ENCODE results near the gene YAE1.

Gene YAE1

GRCh38 chr7:39554583-39555165, 11.5 kb upstream of the YAE1 start:
- DNase-seq (ENCODE audit: low spot score): no peak

- DNase-seq (ENCODE audit: low spot score): no peak
These were observed 9.0 kb upstream of the YAE1 start for GRCh38 chr7:39557222-39557621.

- no peak for DNase-seq (ENCODE audit: low spot score)
These were observed 8.3 kb upstream of the YAE1 start for GRCh38 chr7:39557911-39558310.

- DNase-seq (ENCODE audit: low spot score): no peak
These were observed 5.8 kb upstream of the YAE1 start for GRCh38 chr7:39560408-39560807.

- DNase-seq (ENCODE audit: low spot score): no peak
These were observed 5.2 kb upstream of the YAE1 start for GRCh38 chr7:39560997-39561396.

GRCh38 chr7:39565538-39565937, 666 bp upstream of the YAE1 start:
- no peak for DNase-seq (ENCODE audit: low spot score)

- no peak for DNase-seq (ENCODE audit: low spot score)
These were observed 1.1 kb downstream of the YAE1 start for GRCh38 chr7:39567294-39567693.

- no peak for DNase-seq (ENCODE audit: low spot score)
These were observed 8.6 kb downstream of the YAE1 start for GRCh38 chr7:39574673-39575349.

GRCh38 chr7:39577229-39577874, 11.1 kb downstream of the YAE1 start:
- DNase-seq (ENCODE audit: low spot score): no peak

GRCh38 chr7:39580149-39580874, 14.1 kb downstream of the YAE1 start:
- peak; percentile 85 for DNase-seq (ENCODE audit: low spot score)

GRCh38 chr7:39582536-39582935, 16.3 kb downstream of the YAE1 start:
- DNase-seq (ENCODE audit: low spot score): no peak

GRCh38 chr7:39583539-39583938, 17.3 kb downstream of the YAE1 start:
- DNase-seq (ENCODE audit: low spot score): no peak

- no peak for DNase-seq (ENCODE audit: low spot score)
These were observed 21.2 kb downstream of the YAE1 start for GRCh38 chr7:39587393-39587792.

GRCh38 chr7:39588416-39588815, 22.2 kb downstream of the YAE1 start:
- DNase-seq (ENCODE audit: low spot score): no peak

- peak; percentile 88 for DNase-seq (ENCODE audit: low spot score)
These were observed 23.3 kb downstream of the YAE1 start for GRCh38 chr7:39589323-39590111.

- peak; percentile 34 for DNase-seq (ENCODE audit: low spot score)
These were observed 26.4 kb downstream of the YAE1 start for GRCh38 chr7:39592586-39592985.

- DNase-seq (ENCODE audit: low spot score): no peak
These were observed 28.9 kb downstream of the YAE1 start for GRCh38 chr7:39594988-39595620.

GRCh38 chr7:39602351-39602750, 36.1 kb downstream of the YAE1 start:
- DNase-seq (ENCODE audit: low spot score): no peak

- no peak for DNase-seq (ENCODE audit: low spot score)
These were observed 37.7 kb downstream of the YAE1 start for GRCh38 chr7:39603924-39604323.

- no peak for DNase-seq (ENCODE audit: low spot score)
These were observed 38.9 kb downstream of the YAE1 start for GRCh38 chr7:39605087-39605486.

- DNase-seq (ENCODE audit: low spot score): no peak
These were observed 40.1 kb downstream of the YAE1 start for GRCh38 chr7:39606352-39606751.

GRCh38 chr7:39606941-39607340, 40.7 kb downstream of the YAE1 start:
- no peak for DNase-seq (ENCODE audit: low spot score)

Data from CD4-positive, alpha-beta T cell treated with Interleukin-2 at 100 ng/mL for 4 hours (primary cell).